Activated T-cell treated with anti-CD3 and anti-CD28 coated beads, Interleukin-2, amount 50 U/mL, for 48 hours (primary cell): ENCODE data around the gene GOSR1.
A peak's percentile ranks its signal among the peaks of the same experiment; 100 is the strongest.
"Not testable (repeated sequence)": the region's sequence is repeated elsewhere in the genome, so short reads cannot be mapped to it uniquely, and the experiment has no call there.

ENCODE experiments used
- DNase-seq, 2 experiments: peaks; one replicate each; pipeline ENCODE4 v3.0.0-alpha.2; 2020

GOSR1 gene

DNA sequence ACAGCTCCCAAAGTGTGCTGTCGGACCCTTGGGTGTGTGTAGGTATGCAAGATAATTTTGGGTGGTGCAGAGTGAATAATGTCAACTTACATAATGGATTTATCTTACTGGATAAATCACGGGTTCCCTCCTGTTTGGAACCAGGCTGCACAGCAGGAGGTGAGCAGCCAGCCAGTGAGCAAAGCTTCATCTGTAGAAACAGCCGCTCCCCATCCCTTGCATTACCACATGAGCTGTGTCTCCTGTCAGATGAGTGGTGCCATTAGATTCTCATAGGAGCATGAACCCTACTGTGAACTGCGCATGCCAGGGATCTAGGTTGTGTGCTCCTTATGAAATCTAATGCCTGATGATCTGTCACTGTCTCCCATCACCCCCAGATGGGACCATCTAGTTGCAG lies 72.0 kb downstream of the GOSR1 start:
- not testable (repeated sequence) for DNase-seq

DNA sequence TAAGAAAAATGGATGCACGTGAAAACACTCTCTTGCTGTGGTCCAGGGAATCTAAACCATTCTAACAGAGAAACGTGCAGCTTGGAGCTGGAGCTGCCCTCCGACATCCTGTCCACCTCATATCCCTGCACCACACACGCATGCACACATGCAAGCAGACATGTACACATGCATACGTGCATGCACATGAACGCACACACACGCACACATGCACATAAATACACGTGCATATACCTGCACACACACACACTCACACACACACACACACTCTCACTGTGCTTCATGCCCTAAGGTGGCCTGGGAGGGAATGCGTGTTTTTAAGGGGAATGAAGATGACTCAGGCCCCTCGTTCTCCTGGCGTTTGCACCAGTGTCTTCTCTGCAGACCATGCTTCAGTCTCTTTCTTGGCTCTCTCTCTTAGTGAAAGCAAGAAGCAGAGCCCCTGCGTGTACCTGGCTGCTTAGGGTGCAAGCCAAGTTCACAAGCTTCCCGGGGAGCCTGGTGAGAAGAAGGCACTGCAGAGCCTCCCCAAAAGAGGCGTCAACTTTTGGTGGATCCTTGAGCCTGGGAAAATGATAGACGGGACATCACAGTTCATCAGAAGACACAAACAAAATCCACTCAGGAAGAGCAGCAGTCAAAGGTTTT lies 72.8 kb downstream of the GOSR1 start:
- peak; percentile 4 to 8 for DNase-seq

DNA sequence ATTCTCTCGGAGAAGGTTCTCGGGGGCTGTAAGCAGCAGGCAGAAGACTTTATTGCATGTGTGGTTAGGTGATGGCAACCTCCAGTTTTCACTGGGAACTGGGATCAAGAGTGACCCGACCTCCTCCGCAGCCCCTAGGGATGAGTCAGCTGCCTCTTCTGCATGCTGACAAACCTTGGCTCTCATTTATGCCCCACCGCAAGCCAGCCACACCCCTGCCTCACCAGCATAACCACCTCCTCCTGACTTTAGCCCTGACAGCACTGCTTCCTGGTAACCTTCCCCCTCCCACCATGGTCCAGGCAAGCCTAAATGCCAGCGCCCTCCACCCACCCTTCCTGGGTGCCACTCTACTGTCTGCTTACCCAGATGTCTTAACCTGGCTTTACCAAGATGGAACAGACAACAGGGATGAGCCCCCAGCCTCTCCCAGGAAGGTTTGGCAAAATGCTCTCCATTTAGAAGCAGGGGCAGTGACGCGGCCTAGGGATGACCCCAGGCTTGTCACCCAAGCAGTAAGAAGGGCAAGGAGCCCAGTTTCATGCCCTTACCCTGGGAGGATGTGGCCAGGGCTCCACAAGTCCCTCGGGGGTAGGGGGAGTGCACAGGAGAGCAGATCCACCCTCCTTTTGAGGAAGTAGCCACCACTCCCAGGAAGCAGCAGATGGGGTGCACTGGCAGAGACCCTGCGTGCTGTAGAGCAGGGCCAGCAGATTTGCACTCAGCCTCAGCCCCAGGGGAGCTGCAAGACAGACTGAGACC lies 73.5 kb downstream of the GOSR1 start:
- peak; percentile 12 to 13 for DNase-seq

DNA sequence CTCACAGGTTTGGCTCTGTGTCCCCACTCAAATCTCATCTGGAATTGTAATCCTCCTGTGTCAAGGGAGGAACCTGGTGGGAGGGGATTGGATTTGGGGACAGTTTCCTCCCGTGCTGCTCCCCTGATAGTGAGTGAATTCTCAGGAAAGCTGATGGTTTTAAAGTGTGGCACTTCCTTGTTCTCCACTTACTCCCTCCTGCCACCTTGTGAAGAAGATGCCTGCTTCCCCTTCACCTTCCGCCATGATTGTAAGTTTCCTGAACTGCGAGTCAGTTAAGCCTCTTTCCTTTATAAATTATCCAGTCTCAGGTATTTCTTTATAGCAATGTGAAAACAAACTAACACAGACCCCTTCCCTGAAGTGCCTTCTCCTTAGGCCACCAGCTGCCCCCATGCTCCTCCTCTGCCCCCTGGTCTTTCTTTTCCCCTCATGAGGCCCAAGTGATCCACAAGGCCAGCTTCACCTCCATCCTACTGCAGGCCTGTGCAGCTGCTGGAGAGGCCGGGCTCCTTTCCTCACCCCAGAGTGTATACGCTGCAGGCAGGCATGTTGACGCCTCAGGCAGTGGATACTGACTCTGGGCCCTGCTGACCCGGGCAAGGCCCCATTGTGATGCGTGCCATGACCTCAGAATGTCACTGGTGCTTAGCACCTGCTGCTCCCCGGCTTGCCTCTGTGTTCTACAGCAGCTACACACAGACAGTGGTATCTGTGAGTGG lies 74.2 kb downstream of the GOSR1 start:
- DNase-seq, result peak in 1 of 2 experiments; percentile 15

DNA sequence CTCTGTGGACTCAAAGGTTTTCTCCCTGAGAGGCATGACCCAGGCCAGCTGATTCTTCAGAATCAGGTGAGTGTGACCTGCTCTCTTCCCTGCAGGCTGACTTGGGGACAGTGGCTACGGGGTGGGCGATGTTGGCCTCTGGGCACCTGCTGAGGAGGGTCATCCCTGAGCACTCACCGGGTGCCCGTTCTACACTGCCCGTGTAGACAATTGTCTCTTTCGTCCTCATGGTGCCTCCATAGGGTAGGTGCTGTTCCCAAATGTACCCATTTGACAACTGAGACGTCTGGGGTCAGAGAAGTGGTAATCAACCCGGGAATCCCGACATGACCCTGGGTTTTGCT lies 74.8 kb downstream of the GOSR1 start:
- peak in 1 of 2 experiments; percentile 9 for DNase-seq

DNA sequence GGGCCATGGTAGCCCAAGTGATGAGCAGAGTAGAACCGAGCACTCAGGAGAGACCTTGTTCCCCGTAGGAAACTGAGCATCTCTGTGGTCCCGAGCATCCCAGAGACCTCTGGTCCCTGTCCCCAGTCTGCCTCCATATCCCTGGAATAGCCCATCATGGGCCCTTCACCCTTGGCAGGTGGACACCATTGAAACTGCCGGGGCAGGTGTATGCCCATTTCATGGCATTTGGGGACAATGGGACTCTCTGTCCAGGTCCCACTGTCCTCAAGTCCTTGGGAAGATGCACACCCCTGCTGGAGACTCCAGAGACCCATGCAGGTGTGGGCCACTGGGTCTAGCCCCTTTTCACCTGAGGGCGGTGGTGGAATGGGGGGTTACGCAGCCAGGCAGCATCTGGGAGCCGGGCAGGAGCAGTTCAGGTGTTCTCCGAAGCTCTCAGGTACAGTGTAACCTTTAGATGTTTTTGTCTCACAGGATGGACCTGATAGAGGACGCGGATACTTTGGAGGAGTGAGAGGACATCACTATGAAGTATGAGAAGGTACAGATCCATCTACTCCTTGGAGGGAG lies 75.9 kb downstream of the GOSR1 start:
- DNase-seq, result peak; percentile 11 to 12

DNA sequence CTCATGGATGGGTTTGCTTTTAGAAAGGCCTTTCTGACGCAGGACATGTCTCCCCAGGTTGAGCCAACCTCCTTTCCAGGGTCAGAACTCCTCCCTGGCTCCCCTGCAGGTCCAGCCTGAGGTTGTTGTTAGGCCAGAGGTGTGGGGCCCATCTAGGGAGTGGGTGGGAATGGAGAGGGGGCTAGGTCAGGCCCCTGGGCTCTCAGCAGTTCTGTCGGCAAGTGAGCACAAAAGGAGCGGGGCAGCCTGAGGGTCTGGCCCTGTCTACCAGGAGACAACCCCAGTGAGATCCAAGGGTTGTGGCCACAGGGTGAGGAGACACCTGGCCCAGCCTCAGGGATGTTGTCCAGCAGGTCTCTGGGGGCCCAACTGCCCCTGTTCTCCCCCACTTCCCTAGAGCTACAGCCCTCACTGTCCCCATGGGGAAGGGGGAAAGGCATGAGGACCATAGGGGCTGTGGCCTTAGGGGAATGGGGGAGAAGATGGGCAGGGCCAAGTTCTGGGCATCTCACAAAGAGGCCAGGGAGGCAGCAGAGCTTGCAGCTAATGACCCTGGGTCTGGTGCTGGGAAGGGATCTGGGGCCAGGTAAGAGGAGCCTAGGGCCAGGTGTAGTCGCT lies 76.7 kb downstream of the GOSR1 start:
- peak in 1 of 2 experiments; percentile 7 for DNase-seq

DNA sequence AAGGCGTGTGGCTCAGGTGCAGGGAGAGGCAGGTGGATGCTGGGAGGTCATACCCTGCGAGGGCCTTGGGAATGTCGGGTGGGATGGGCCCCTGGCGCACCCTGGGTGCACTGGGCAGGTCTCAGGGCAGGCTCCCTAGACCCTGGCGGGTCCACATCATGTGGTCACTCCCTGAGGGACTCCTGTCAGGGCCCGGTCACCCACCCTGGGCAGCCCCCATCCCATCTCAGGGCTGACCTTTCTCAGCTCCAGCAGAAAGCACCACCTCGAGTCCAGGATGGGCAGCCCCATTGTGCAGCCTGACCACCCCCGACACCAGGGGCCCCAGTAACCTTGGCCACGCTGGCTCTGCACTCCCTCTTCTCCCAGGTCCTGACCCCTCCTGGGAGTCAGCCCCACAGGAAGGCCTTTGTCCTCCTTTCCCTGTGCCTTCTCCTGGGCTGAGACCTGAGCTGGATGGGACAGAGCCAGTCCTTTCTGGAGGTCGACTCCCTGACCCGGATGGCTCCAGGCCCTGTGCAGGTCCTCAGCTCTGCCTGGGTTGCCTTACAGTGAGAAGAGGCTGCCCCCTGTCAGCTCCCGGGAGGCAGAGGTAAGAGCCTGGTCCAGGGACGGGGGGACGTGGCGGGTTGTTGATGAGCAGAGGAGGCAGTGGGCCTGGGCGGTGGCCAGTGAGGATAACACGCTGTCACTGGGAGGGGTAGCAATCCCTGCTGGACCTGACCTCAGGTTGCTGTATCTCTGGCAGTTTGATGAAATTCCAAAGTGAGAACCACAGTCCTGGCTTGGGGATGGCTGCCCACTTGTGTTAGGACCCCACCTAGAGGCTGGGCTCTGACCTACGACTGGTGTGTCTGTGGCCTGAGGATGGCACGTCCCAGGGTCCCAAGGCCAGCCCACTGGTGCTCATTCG lies 77.9 kb downstream of the GOSR1 start:
- DNase-seq, result peak; percentile 18 to 20

DNA sequence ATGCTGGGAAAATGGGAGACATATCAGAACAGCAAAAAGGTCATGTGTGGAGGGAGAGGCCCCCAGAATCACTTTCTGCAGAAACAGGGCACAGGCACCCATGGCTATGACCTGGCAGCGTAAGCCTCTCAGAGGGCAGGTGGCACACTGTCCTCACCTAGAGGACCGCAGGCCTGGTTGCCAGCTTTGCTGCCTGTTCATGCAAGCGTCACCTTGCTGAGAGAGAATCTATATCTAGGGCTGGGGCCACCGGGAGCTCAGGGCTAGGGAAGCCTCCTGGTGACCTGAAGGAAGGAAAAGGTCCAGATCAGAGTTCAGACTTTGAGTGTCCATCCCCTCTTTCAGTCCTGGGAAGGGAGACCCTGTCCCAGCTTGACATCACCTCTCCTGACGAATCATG lies 78.7 kb downstream of the GOSR1 start:
- DNase-seq, result peak; percentile 7 to 9

DNA sequence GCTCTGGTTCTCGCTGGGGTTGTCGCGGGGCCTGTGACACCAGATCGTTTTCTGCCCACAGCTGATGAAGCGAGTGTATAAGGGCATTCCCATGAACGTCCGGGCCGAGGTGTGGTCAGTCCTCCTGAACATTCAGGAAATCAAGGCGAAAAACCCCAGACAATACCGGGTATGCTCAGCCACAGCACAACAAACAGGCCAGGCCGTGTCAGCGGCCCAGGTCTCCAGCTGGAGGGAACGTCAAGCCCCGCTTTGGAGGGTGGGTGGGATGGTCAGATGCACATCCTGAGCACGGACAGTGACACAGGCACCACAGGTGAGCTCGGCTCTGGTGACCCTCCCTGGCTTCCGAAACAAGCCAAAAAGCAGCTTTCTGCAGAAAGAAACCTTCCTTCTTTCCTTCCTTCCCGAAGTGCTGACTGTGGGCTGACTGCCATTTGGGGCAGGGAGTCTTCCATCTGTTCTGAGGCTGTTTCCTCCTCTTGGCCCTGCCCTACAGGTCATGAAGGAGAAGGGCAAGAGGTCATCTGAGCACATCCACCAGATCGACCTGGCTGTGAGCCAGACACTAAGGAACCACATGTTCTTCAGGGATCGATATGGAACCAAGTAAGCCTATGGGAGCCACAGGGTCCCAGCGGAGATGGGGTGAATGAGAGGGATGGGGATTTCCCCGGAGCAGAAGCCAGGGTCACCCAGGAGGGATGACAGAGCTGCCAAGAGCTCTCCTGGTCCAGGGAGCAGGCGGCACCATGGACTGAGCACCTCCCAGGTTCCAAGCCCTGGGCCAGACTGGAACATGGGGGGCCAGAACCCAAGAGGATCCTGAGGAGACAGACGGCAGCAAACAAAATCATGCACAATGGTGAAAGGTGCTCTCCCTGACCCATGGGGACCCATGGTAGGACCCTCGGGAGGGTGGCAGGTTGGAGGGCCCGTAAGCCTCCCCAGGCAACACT lies 79.4 kb downstream of the GOSR1 start:
- peak; percentile 7 to 10 for DNase-seq

DNA sequence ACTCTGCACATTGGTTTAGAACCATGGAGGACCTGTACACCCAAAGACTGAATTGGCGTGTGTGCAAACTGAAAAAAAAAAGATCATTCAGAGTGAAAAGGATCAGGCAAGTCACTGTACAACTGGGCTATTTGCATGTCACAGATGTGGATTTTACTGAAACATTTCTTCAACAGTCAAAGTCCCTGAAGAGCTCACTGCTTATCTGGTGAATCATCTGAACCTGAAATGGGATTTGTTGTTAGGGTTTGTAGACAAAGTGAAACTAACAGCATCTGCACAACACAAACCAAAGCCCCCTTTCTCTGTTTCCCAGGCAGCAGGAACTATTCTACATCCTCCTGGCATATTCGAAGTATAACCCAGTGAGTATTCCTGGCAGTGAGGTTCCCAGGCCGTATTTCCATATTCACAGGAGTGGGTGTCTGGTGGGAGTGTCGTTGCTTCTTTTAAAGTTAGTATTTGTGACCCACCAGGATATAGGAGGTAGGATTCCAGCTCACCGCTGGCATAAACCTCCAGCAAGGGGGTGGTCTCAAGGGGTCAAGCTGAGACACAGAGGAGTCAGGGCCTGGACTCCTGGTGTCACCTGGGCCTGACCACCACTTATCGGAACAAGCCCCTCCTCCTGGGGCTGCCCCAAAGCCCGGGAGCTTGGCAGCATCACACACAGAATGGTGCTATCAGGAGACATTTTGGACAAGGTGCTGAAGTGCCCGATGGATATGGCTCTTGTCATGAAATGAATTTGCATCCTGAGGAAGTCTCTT lies 80.9 kb downstream of the GOSR1 start:
- peak; percentile 3 to 7 for DNase-seq

DNA sequence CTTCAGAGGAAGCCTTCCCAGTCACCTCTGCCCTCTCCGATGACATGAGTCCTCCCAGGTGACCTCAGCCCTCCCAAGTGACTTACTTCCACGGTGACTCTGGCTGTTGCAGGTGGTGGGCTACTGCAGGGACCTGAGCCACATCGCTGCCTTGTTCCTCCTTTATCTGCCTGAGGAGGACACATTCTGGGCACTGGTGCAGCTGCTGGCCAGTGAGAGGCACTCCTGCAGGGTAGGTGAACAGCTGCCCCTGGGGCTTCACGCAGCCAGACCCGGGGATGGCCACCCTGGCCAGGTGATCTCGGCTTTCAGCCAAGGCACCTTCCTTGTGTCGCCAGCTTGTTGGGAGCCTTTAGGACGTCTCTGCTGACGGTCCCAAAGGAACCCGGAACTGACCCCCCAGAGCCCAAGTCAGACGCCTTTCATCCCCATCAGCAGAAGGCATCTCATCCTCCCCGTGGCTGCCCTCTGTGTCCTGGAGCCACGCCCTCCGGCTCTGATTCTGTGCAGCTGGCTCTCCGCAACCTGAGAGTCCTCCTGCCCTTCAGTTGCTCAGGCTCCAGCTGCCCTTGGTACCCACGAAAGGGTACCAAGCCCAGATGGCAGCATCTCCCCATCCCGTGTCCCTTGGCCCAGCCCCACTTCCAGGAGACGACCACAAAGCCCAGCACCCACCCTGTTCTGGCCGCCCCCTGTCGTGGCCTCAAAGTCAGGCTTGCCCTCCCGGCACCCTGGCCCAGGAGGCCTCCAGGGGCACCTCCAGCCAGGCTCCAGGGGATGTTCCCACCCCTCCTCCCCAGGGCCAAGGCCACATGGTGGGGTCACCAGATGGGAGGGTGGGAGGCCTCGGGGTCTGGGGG lies 81.7 kb downstream of the GOSR1 start:
- DNase-seq, result peak; percentile 12 to 13

DNA sequence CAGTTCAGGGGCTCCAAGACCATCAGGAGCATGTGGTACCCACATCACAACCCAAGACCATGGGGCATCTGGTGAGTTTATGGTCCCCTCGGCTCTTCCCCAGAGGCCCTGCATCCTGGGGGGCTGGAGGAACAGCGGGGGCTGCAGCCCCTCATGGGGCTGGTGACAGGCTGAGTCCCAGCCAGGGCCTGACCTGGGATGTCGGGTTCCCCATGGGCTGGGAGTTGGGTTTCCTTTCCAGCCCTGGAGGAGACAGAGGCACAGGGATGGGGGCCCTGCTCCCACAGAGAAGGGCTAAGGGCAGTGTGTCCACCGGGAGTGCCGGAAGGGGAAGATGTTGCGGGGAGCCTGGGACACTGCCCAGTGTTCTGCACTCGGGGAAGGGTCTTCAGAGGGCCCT lies 82.4 kb downstream of the GOSR1 start:
- peak in 1 of 2 experiments; percentile 6 for DNase-seq

DNA sequence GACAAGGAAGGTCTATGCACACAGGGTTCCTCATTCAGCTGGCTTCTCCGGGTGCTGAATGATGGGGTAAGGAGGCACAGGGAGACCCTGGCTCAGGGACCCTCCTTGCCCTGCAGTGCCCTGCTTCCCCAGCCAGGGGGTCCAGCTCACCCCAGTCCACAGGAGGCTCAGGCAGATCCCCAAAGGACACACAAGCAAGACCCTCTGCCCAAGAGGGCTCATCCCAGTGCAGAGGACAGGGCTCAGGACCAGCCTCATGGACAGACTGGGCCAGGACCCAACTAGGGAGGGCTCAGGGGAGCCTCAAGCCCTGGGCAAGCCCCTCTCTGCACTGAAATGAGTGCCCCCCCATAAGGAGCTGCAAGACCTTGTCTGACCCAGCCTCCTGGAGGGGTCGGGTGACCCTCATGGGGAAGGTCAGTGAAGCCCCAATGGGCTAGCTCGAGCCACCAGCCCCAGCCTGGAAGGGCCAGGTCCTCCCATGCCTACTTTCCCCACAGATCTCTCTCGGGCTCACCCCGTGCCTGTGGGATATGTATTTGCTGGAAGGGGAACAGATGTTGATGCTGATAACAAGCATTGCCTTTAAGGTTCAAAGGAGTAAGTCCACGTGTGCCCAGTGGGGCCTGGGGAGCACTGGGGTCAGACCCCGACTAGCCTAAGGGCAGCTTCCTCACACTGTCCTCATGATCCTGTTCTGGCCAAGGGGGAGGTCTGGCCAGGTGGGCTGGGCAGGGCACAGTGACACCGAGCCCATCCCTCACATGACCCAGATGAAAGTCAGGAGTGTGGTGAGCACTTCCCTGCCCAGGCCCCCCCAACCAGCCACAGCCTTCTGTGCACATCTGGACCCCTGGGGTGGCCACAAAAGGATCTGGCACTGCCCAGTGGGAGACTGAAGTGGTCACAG lies 83.2 kb downstream of the GOSR1 start:
- peak; percentile 12 to 17 for DNase-seq

DNA sequence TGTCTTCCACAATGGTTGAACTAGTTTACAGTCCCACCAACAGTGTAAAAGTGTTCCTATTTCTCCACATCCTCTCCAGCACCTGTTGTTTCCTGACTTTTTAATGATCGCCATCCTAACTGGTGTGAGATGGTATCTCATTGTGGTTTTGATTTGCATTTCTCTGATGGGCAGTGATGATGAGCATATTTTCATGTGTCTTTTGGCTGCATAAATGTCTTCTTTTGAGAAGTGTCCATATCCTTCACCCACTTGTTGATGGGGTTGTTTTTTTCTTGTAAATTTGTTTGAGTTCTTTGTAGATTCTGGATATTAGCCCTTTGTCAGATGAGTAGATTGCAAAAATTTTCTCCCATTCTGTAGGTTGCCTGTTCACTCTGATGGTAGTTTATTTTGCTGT lies 84.6 kb downstream of the GOSR1 start:
- not testable (repeated sequence) for DNase-seq

DNA sequence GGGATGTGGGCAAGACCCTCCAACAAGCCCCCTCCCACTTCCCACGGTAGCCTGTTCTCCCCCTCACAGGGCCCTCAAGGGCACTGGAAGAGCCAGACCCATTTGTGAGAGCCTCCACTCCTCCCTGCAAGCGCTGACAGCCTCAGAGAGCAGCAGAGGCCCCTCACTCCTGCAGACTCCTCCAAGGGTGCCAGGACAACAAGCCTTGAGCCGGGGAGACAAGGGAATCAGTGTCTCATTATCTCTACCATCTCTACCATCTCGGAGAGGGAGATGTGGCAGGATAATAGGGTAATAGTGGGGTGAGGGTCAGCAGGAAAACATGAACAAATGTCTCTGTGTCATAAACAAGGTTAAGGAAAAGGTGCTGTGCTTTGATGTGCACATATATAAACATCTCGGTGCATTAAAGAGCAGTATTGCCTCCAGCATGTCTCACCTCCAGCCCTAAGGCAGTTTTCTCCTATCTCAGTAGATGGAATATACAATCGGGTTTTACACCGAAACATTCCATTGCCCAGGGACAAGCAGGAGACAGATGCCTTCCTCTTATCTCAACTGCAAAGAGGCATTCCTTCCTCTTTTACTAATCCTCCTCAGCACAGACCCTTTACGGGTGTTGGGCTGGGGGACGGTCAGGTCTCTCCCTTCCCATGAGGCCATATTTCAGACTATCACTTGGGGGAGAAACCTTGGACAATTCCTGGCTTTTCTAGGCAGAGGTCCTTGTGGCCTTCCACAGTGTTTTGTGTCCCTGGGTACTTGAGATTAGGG lies 86.1 kb downstream of the GOSR1 start:
- DNase-seq, result peak in 1 of 2 experiments; percentile 6

DNA sequence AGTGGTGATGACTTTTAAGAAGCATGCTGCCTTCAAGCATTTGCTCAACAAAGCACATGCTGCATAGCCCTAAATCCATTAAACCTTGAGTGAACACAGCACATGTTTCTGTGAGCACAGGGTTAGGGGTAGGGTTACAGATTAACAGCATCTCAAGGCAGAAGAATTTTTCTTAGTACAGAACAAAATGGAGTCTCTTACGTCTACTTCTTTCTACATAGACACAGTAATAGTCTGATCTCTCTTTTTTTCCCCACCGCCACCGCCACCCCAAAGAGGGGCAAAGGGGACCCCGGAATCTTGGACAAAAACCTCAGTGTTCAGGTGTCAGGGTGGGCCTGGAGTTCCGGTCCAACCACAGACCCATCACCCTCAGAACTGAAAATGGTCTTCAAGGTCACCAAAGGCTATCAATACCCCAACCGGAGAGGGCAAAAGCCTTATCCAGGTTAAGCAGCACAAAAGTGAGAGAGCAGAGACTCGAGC lies 86.7 kb downstream of the GOSR1 start:
- DNase-seq, result peak in 1 of 2 experiments; percentile 1
